Inflammatory macrophage treated with lipopolysaccharide for 1 hour (primary cell): Measurements from ENCODE around the gene KIRREL3.

Experiments used
- DNase-seq, 2 donors: peaks; one replicate each; pipeline ENCODE4 v3.0.0-alpha.2; 2020 to 2022

Gene KIRREL3

DNA sequence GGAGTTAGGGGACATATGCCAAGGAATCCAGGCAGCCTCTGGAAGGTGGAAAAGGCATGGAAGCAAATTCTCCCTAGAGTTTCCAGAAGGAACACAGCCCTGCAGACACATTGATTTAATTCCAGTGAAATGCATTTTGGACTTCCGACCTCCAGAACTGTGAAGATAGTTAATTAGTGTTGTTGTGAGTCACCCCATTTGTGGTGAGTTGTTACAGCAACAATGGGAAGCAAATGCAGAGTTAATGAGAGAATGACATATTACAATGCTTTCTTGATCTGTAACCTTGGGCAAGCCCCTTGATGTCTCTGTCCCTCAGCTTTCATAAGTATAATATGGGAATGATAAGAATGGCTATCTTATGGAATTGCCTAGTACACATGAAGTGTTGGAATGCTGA lies 178.7 kb downstream of the KIRREL3 start:
- DNase-seq, result no peak

DNA sequence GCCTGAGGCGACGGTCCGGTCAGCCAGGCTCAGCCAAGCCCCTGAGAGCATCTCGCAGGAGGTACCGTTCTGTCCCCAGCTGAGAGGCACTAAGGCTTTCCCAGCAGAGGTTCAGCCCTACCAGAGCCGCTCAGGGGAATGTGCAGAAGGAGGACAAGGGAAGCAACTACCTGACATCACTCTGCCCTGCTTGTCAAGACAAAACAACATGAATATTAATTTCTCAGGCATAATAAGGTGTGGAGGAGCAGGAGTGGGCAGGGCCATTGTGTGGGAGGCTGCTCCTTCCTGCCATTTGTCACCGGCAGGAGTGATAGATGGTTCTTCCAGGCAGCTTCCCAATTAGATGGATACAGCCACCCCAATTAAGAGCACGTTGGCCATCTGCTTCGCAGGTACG lies 181.4 kb downstream of the KIRREL3 start:
- no peak for DNase-seq

DNA sequence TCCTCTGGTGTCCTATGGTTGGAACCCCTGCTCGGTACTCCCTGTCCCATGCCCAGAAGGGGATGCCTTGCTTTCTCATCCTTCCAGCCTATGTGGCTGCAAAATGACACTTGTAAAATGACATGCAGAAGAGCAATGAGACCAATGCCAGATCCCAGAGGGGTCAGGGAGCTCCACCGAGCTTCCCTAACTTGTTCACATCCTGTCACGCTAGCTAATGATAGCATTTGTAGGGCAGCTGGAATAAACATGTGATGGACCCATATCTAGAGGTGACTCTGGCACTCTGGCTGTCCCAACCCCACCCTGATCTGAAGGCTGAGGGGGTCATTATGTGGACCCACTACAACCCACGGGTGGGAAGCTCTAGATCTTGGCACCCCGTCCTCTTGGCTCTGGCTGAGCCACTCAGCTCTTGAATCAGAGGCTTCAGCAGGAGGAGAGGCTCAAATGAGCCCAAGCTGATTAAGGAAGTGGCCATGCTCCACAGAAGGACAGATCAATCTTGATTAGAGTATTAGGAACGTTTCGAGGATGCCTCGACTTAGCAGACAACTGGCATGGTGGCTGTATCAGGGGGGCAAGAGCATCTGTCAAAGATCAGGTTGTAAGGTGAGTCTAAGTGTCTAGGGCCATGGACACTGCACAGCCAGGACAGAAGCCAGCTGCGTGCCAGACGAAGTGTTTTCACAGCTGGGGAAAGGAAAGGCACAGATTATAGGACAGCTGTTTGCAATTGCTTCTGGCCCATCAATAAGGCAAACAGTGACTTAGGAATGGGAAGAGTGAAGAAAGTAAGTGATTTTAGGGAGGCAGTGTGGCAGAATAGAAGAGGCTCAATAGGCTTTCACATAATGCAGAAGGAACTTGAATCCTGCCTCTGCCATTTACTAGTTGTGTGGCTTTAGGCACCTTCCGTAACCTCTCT lies 182.8 kb downstream of the KIRREL3 start:
- DNase-seq, result no peak

DNA sequence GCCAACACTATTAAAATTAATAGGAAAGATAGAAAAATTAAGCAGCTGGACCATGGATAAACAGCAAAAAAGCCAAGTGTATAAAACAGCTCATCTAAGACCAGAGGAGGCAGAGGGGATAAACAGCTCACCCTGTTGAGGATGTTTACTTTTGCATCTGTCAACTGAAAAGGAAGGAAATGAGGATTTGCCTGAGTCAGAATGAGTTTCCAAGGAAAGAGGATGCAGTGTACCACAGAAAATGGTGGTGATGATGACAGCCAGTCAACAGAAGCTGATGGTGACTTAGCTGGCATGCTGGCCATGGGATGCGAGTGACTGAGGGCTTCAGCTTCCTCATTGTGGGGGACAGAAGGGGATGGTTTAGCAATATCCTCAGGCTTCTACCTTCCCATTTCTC lies 183.5 kb downstream of the KIRREL3 start:
- no peak for DNase-seq

DNA sequence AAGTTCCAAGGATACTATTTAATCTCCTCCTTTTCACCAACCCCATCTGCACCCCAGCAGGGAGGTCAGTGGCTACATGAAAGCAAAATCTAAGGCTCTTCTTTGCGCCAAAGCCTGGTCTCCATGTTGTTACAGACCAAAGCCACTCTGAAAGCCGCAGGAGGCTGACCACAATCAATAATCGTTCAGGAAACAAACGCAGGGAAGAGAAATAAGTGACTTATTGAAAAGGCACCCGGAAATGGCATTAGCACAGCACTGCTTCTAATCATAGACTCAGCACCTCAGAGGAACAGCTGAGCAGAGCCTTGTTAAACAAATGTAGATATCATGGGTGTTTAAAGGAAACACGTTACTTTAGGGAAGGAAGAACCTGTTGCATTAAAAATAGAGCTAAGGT lies 183.9 kb downstream of the KIRREL3 start:
- DNase-seq, result no peak

DNA sequence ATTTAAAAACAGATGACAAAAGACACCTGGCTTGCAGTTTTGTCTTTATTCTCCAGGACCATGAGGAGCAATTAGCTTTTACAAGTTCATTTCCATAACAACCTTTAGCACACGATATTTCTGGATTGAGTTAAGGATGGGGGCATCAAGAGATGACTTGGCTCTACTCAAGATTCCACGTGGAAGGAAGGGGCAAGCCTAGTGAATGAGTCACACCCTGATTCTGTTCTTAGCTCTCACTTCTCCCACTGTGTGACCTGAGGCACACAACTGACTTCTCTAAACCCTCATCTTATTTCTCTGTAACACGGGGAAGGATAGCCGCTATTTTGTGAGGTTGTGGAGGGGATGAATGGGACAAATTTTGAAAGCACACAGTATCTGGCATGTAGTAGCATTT lies 185.5 kb downstream of the KIRREL3 start:
- DNase-seq, result no peak

DNA sequence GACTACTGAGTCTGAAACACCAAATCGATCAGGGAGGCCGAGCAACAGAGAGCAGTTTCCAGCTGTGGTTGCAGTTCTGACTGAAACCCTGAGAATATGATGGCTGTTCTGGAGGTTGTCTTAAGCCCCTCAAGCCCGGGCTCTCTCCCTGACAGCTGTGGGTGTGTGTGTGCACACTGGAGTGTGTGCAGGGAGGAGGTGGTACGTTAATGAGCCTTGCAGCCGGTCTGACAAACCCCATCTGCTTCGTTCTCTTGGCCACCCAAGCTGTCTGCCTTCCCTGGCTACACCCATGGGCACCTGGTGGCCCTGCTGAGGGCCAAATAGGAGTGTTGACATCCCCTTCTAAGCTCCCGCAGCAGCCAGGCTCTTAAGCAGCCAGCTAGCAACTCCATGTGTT lies 189.8 kb downstream of the KIRREL3 start:
- DNase-seq, result no peak

DNA sequence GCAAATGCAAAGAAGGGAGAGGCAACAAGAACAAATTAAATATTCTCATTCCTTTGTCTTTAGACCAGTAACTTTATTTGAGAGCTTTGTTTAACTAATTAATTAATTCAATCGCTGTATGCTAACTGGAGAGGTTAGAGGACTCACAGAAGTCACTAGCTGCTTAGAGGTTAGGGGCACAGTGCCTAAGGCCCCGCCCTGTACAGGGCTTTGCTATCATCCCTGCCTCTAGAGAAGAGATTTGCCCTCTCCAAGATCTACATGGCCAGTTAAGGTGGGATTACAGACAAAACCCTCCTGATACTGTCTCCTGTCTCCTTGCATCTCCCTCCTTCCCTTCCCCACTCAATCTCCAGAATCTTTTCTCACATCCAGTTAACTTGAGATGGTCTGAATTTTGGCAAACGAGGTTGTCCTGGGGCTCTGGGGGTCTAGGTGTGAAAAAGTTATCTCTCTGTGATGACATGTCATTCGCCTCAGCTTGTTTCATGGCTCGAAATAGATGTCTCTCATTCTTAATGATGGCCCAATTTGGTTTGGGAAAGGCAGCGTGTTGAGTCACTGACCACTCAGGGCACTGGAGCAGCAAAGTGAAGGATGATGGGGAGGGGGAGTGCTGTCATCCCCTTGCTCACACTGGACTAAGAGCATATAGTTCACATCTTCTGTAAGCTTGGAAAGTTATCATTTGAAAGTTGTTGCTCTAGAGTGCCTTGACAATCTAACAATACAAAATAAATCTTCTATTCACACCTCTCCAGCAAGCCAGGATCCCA lies 190.9 kb downstream of the KIRREL3 start:
- DNase-seq, result no peak

DNA sequence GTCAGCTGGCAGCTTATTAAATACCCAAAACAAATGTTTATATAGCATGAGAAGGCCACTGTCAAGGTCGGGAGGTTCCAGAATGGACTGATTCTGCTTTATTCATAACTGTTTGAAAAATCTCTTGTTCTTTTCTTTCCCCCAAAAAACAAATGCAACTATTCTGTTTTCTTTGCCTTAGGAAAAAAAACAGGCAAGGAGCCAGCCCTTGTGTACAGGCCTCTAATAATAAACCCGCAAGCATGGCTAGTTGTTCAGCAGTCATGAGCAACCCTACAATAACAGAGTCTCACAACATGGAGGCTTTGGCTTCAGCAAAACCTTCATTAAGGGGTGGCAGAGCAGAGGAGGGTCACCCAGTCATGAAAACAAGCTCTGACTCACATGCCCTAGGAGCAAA lies 191.7 kb downstream of the KIRREL3 start:
- DNase-seq, result no peak

DNA sequence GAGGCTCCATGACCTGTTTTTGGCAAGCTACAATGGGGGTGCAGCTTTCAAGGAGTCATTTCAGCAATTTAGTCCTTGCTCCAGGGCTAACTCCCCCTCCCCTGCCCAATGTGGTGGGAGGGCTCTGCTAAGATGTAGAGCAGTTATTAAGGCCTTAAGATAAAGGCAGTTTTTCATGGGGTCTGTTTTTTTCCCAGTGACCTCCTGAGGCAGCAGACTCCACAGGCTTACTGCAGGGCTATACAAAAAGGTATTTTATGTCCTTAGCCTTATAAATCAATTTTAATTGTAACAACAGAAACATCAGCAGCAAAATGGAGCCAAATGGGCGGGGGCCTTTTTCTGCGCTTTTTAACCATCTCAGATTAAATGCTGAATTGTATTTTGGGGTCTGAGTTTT lies 192.3 kb downstream of the KIRREL3 start:
- no peak for DNase-seq

DNA sequence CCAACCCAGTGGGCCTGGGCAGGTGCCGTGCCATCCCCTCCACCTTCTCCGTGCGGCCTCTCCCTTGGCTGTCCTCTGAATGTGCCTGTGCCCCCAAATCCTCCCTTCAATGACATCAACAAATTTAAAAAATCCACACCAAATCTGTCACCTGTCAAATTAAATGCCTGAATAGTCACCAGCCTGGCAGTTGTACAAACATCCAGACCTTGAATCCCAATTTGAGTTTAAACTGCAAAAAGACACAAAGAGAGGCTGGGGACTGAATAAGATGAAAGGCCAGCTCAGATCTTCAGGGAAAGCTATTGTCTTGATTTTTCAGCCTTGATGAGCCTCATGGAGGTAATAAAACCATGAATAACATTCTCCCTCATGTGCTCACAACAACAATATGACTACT lies 194.7 kb downstream of the KIRREL3 start:
- no peak for DNase-seq

DNA sequence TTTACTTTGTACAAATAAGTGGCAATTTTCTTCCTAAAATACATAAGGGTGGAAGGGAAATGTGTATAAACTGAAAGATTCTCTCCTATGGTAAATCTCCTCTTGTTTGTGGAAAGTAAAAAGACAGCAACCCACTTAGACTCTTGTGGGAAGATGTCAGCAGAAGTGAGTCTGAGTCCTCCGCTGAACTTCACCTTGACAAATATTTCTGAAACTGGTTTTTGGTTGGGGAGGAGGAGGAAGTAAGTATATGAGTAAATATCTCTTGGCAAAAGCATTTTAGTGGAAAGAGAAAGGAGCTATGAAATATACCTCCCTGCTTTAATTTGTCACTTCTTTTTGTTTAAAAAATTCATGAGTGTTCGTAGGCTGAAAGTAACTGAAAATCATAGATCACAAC lies 196.2 kb downstream of the KIRREL3 start:
- no peak for DNase-seq

DNA sequence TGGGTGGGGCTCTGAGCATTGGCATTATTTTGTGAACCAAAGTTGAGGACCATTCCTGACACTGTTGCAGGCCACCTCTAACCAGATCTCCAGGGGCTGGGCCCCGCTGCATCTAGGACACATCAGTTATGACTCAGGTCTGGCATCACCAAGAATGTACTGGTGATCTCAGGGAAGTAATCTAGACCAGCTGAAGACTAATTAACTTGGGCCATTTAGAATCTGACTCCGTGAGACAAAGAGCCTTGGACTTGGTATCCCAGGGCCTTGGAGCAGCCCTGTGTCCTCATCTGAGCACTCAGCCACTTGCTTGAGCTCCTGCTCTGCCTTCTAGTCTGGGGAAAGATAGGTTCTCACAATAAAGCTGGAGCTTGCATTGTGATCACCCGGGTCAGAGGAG lies 200.6 kb downstream of the KIRREL3 start:
- no peak for DNase-seq

DNA sequence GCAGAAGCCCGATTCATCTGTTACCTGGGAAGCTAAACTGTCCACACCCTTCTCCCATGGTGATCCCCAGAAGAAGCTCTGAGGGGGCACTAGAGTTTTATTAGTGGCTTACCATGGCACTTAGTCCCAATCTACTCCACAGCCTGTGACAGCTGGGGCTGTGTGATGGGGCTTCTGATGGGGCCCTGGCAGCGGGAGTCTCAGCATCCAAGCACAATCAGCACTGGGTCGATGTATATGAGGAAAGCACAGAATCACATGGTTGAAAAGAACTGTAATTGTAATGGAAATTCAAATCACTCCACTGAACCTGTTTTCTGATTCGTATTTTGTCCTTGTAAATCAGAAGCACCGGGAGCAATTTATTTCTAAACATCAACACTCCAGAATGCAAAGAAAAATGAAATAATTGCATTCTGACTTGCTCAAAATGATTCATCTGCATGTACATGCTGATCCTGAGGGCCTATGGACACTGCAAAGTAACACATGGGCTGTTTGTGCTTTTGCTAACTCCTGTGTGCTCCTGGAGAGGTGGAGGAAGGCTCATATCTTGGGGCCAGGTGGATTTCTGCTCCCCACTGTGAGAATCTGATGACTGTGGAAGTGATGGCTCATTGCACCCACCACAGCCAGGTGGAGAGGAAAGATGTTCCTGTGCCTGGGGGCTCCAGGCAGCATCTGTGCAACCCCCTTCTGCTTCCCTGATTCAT lies 203.0 kb downstream of the KIRREL3 start:
- DNase-seq, result no peak

DNA sequence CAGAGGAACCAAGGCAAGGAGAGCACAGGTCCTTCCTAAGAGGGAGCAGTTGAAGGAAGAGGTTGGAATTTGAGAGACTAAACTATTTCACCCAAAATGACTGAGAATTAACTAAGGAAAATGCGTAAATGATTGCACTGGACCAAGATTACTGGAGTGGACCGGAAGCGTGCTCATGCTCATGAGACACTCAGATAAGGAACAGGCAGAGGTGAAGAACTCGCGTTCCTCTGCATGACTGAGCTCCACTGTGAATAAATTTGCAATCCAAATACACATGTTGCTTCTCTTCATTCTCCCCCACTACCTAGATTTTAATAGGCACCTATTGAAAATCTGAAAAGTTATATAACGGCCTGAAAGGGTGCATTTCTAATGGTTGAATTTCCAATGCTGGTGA lies 207.0 kb downstream of the KIRREL3 start:
- no peak for DNase-seq

DNA sequence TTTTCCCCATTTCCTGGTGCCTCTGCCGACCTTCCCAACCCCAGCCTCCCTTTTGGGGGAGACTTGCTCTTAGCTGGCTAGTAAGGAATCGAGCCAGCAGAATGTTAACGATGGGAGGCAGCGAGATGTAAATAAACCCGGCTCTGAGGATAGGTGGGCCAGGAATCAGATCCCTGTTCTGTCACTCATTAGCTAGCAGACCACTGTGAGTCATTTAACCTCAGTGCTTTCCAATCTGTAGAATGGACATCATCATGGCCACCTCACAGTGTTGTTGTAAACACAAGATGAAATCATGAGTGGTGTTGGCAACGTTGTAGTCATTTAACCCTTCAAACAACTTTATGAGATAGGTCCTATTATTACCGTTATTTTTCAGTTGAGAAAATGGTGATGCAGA lies 208.6 kb downstream of the KIRREL3 start:
- no peak for DNase-seq

DNA sequence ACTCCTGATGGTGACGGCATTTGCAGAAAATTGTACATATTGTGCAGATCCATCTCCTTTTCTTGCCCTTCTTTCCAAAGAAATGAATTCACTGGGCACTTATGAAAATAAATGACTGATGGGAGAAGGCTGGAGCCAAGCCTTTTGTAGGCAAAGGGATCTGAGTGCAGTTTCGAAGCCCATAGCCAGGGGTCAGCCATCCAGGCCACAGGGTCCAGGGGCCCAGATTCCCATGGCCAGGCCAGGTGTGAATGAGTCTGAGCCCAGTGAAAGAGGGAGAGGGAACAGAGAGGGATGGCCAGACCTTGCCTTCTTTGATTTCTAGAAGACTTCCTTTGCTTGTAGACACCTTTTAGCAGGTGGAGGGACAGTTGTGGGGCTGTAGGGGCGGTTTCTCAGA lies 209.1 kb downstream of the KIRREL3 start:
- DNase-seq, result no peak

DNA sequence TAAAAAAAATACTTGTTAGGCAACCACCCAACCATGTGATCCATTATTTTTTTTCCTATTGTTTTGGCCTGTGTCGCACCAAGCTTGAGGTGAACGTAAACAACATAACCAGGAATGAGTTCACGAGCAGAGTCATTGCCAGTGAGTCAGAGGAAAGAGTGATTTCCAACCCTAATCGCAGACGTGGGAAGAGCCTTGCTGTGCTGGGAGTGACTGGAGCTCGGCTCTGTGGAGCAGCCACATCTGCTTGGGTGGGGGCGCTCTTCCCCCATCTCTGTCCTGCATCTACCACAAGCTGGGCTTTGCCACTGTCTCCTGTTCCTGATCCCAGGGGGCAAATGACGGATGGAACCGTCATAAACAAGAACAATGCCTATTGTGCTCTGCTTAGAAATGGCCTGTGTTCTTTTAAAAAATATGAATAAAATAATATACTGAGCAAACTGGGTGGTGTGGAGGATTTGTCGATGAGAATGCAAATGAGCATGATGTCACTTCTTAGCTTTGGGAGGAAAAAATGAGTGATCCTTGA lies 210.0 kb downstream of the KIRREL3 start:
- no peak for DNase-seq

DNA sequence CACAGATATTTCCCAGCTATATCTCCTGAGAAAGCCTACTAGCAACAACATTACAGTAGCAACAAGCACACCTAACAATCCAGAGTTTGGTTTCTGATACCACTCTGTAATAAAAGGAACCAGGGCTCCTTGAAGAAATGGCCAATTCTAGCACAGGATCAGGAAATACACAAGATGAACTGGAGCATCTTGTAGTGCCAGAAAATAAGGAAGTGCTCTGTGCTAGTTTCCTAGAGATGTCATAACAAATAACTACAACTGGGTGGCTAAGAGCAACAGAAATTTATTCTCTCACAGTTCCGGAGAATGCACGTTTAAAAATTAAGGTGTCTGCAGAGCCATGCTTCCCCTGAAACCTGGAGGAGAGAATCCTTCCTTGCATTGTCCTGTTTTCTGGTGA lies 217.8 kb downstream of the KIRREL3 start:
- no peak for DNase-seq

DNA sequence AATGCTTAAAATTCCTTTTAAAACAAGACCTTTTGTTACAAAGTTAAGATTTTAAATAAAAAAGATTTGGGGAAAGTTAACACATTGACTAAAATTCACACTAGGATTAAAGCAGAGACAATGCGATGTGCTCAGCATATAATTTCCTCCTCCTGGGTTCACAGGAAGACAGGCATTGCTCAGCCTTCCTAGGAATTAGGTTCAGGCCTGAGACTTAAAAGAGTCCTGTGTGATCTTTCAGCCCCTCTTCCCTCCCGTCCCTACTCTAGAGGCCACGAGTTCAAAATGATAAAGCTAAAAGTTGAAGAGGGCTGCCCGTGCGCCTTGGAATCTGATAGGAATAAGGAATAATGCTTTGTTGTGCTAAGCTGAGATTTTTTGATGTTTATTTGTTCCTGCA lies 218.6 kb downstream of the KIRREL3 start:
- no peak for DNase-seq

DNA sequence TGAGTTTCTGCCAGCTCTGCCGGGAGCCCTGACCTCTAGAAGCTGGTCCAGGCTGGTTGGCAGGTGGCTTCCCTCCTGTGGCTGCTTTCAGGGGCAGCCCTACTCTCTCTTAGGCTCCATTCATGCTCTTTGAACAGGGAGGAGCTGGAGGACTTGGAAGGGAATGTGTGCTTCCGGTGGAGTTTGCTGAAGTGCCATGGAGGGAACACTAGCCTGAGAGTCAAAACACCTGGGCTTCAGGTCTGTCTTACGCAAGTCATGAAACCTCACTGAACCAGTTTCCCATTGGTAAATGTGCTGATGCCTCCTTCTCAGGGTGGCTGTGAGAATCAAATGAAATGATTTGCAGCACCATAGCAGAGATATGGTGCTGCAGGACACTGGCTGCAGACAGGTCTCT lies 224.5 kb downstream of the KIRREL3 start:
- DNase-seq, result no peak

DNA sequence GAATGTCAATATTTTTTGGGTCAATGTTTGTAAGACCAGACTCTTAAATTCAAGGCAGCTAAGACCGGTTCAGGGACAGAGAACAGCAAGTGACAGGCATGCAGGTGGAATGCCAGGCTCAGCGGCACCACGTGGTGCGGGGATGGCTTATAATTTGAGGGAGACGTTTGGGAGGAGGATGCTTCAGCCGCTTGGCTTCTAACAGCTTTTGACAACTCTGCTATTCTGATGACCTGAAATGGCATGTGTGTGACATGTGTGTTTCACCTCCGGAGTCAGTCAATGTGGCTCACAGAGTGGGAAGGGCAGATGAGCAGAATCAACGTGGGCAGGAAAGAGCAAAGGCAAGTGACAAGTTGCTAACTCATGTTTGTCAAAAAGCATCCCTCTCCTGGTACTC lies 228.3 kb downstream of the KIRREL3 start:
- no peak for DNase-seq

DNA sequence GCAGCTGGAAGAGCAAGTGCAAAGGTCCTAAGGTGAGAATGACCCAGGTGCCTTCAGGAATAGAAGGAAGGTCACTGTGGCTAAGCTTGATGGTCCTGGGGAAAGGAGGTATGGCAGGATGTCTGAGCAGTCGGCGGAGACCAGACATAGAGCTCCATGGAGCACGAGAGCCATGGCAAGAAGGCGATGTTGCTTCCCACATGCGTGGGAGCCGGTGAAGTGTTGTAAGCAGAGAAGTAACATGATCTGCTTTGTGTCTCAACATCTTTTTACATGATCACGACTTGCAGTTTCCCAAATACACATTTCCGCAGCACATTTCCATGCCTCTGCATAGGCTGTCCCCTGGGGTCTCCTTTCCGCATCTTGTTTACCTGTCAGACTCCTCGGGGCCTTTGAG lies 231.9 kb downstream of the KIRREL3 start:
- no peak for DNase-seq
